ENCODE measurements around the gene DNASE1. TPM values are rescaled to one million over a fixed set of nuclear protein-coding genes. Genes with fewer than 3 reads are reported as not detected.
"Not testable (repeated sequence)": the region's sequence is repeated elsewhere in the genome, so short reads cannot be mapped to it uniquely, and the experiment has no call there.

DNASE1 gene
- total and polyA plus RNA-seq, 11 donors: 3.2 to 10.2 (median 6.0) TPM

DNA sequence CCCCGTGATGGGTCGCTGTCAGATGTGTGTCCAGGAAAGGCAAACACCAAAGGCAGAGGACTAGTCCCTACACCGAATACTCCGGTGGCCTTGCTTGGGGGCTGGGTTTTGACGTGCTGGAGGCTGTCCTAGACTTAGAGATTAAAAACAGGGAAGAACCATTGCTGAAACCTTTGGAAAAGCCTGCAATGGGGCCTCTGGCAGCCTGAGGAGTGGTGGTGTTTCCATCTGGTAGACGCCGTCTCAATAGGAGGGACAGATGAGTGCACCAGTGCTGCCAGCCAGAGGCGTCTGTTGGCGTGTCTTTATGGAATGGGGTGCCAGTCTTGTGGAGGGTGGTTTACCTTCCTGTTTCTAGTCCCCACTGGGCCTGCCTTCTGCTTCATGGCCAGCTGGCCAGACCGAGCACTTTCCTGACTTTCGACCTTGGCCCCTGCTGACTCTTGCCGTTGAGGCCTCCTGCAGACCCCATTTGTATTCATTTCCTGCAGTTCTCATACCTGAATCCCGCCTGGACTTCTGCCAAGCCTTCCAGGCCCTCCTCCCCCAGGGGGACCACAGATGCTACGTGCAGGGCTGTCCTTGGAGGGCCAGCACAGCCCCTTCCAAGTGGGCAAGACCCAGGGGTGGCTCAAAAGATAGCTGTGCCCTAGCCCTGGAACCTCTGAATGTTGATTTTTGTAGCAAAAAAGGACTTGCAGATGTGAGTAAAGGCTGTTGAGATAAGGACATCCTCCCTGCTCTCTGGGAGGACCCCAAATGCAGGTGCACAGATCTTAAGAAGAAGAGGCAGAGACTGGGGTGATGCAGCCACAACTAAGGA lies 1.9 kb upstream of the DNASE1 start:
- peaks cover 0 to 19% (median 6%) of the 10 kb centered on the region in 12 donors for H3K4me1 ChIP-seq
- H3K27me3 ChIP-seq: no peaks in the 10 kb centered on the region
- DNase-seq: peak in 1 of 5 donors; percentile 13
- WGBS, 4 donors: 80 to 85% (median 84%) methylated on average over 14 of the region's 14 CpGs
- TF ChIP-seq, protein P1, sequence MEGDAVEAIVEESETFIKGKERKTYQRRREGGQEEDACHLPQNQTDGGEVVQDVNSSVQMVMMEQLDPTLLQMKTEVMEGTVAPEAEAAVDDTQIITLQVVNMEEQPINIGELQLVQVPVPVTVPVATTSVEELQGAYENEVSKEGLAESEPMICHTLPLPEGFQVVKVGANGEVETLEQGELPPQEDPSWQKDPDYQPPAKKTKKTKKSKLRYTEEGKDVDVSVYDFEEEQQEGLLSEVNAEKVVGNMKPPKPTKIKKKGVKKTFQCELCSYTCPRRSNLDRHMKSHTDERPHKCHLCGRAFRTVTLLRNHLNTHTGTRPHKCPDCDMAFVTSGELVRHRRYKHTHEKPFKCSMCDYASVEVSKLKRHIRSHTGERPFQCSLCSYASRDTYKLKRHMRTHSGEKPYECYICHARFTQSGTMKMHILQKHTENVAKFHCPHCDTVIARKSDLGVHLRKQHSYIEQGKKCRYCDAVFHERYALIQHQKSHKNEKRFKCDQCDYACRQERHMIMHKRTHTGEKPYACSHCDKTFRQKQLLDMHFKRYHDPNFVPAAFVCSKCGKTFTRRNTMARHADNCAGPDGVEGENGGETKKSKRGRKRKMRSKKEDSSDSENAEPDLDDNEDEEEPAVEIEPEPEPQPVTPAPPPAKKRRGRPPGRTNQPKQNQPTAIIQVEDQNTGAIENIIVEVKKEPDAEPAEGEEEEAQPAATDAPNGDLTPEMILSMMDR (IDR thresholded peaks at IDR 0.05): no peak
- no peak for TF ChIP-seq POLR2A (IDR thresholded peaks at IDR 0.05)
- peaks cover 0 to 43% (median 19%) of the 10 kb centered on the region in 9 donors for H3K36me3 ChIP-seq
- H3K9me3 ChIP-seq: no peaks in the 10 kb centered on the region
- ATAC-seq: no peak
- no peak overlapping the region for H3K4me3 ChIP-seq
- intact Hi-C loops (cut with DNase I): no loop called here
- H3K27ac ChIP-seq: no peak overlapping the region

DNA sequence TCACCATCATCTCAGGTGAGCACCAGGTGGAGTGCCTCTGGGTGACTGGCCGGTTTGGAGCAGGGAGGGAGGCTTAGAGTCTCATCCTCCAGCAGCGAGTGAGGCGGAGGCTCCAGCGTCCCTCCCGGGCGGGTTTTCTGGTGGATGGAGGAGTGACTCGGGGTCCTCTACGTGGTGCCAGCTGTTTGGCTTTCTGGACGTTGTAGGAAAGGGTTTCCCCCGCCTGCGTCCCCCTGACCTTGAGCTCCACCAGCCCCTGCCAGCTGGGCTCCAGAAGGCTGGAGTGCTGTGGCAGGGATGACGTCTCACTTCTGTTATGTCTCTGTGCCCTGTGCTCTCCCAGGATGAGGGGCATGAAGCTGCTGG lies 522 bp downstream of the DNASE1 start:
- Histone ChIP-seq H3K4me1 (peaks cover 0 to 19% (median 6%) of the 10 kb centered on the region in 12 donors), H3K36me3 (peaks cover 0 to 67% (median 44%) of the 10 kb centered on the region in 9 donors), H3K27me3 (no peaks in the 10 kb centered on the region), H3K9me3 (no peaks in the 10 kb centered on the region), H3K4me3 (no peak overlapping the region), H3K27ac (peak overlapping the region in 5 of 12 donors; percentile 21 to 42 (median 38))
- peak in 3 of 4 donors; percentile 23 to 56 (median 38) for ATAC-seq
- DNase-seq: peak in 1 of 5 donors; percentile 30
- TF ChIP-seq, protein P1 (IDR thresholded peaks at IDR 0.05): no peak
- no peak for TF ChIP-seq POLR2A (IDR thresholded peaks at IDR 0.05)
- intact Hi-C loops (cut with DNase I): no loop called here
- 71 to 78% (median 75%) methylated on average over 12 of the region's 12 CpGs for WGBS, 4 donors

DNA sequence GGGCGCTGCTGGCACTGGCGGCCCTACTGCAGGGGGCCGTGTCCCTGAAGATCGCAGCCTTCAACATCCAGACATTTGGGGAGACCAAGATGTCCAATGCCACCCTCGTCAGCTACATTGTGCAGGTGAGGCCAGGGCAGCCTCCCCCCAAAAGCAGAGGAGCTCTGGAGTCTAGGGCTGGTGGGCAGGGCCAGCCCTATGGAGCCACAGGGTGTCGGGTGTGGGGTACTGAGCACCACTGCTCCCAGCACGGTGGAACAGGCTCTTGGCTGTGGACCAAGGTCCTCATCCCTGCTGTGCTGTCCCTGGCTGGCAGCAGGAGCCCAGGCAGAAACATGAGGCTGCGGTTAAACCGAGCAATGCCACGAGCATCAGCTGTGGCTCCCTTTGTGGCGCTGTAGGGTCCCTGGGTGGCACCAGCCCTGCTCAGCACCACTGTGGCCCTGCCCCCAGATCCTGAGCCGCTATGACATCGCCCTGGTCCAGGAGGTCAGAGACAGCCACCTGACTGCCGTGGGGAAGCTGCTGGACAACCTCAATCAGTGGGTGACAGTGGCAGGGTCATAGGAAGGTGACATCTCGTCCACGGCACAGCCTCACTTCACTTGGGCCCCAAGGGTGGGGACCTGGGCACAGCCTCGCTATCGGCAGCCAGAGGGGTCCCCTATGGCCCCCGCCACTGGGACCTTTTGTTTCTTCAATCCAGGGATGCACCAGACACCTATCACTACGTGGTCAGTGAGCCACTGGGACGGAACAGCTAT lies 1.1 kb downstream of the DNASE1 start:
- Histone ChIP-seq H3K9me3 (no peaks in the 10 kb centered on the region), H3K27ac (peak overlapping the region in 4 of 12 donors; percentile 34 to 42 (median 39)), H3K4me1 (peaks cover 0 to 19% (median 6%) of the 10 kb centered on the region in 12 donors), H3K36me3 (peaks cover 0 to 73% (median 49%) of the 10 kb centered on the region in 9 donors), H3K27me3 (no peaks in the 10 kb centered on the region), H3K4me3 (no peak overlapping the region)
- ATAC-seq (peak in 3 of 4 donors; percentile 23 to 41 (median 41)), DNase-seq (peak in 1 of 5 donors; percentile 38)
- WGBS, 4 donors: 70 to 80% (median 75%) methylated on average over 13 to 21 of the region's 21 CpGs
- TF ChIP-seq, protein P1 (IDR thresholded peaks at IDR 0.05): no peak
- no peak for TF ChIP-seq POLR2A (IDR thresholded peaks at IDR 0.05)
- intact Hi-C loops (cut with DNase I): no loop called here

DNA sequence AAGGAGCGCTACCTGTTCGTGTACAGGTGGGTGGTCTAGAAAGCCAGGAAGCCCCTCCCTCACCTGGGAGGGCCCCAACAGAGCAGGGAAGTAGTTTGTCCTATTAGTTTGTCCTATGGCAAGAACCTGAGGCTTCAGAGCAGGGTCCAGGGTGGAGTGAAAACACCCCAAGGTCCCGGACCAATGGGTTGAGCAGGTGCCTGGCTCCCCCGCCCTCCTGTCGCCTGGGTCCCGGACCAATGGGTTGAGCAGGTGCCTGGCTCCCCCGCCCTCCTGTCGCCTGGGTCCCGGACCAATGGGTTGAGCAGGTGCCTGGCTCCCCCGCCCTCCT lies 1.6 kb downstream of the DNASE1 start:
- WGBS, 4 donors: 87 to 97% (median 93%) methylated on average over 2 to 7 of the region's 10 CpGs
- intact Hi-C loops (cut with DNase I); H3K27ac ChIP-seq; H3K4me3 ChIP-seq; H3K27me3 ChIP-seq; ATAC-seq; H3K9me3 ChIP-seq: not testable (repeated sequence)
- Histone ChIP-seq H3K36me3 (peaks cover 0 to 74% (median 55%) of the 10 kb centered on the region in 9 donors), H3K4me1 (peaks cover 0 to 19% (median 6%) of the 10 kb centered on the region in 12 donors)
- DNase-seq: peak in 1 of 5 donors; percentile 5
